DMS 273 treated with DMSO at 0.1 percent for 48 hours (cell line): ENCODE measurements around the gene SIDT1.
"Not testable (repeated sequence)": the region's sequence is repeated elsewhere in the genome, so short reads cannot be mapped to it uniquely, and the experiment has no call there.

Source experiments
- DNase-seq: peaks from one replicate; lab custom pipeline; 2025; lab: John Stamatoyannopoulos, UW

Gene SIDT1

GRCh38 chr3:113634782-113635474 lies 102.6 kb downstream of the SIDT1 start:
- DNase-seq = no peak

DNA sequence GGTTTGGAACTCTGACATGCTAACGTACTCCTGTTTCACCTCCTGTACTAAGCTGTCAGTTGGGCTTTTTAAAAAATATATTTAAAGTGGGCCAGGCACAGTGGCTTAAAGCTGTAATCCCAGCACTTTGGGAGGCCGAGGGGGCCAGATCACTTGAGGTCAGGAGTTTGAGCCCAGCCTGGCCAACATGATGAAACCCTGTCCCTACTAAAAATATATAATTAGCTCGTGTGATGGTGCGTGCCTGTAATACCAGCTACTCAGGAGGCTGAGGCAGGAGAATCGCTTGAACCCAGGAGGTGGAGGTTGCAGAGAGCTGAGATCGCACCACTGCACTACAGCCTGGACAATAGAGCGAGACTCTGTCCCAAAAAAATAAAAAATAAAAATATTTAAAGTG lies 103.7 kb downstream of the SIDT1 start:
- not testable (repeated sequence) for DNase-seq

DNA sequence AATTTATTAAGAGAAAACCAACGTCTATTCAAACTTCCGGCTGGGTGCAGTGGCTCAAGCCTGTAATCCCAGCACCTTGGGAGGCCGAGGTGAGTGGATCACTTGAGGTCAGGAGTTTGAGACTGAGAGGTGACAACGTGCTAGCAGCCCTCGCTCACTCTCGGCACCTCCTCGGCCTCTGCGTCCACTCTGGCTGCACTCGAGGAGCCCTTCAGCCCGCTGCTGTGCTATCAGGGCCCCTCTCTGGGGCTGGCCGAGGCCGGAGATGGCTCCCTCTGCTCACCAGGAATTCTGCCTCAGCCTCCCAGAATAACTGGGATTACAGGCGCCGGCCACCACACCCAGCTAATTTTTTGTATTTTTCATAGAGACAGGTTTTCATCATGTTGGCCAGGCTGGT lies 105.4 kb downstream of the SIDT1 start:
- no peak for DNase-seq

GRCh38 chr3:113638910-113639309 lies 106.6 kb downstream of the SIDT1 start:
- DNase-seq = no peak

DNA sequence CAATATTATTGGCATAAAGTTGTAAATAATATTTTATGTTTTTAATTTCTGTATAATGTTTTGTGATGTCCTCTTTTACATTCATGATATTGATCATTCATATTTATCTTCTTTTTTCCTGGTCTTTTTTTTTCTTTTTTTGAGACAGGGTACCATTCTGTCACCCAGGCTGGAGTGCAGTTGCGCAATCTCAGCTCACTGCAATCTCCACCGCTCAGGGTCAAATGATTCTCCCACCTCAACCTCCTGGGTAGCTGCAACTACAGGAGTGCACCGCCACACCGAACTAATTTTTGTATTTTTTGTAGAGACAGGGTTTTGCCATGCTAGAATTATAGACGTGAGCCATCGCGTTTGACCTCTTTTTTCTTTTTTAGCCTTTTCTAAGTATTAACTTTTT lies 111.2 kb downstream of the SIDT1 start:
- DNase-seq = no peak

GRCh38 chr3:113648524-113648923 lies 116.2 kb downstream of the SIDT1 start:
- DNase-seq = no peak

GRCh38 chr3:113649174-113649845 lies 117.0 kb downstream of the SIDT1 start:
- DNase-seq = no peak

DNA sequence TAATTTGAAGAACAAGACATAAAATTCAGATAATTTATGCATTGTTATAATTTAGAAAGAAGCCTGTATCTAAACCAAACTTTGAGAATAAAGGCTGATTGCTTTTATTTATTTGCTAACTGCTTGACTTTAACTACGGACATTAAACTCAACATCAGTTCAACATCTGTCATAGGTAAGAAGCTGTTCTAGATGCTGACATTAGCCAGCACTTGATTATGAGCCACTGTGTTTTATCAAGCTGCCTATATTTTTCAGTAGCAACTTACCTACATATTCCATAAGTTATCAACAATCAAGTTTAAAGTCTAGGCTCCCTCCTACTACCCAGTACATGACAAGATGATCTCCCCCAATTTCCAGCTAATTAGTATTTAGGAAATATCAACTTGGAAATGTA lies 122.0 kb downstream of the SIDT1 start:
- no peak for DNase-seq

DNA sequence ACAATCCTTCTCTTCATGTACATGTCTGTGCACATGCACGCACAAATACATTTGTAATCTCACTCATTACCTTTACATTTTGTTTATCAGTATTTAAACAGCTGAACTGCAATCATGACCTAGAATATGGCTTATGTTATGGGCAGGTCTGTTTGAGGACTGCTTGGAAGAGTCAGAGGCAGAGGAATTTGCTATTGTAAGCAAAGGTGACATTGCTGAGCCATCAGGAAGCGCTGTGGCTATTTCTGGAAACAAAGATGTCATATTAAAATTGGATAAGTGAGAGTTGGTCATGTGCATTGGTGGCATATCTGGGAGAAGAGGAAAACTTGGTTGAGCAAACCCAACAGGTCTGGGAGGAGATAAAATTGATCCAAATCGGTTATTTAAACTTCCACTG lies 122.5 kb downstream of the SIDT1 start:
- DNase-seq = no peak

DNA sequence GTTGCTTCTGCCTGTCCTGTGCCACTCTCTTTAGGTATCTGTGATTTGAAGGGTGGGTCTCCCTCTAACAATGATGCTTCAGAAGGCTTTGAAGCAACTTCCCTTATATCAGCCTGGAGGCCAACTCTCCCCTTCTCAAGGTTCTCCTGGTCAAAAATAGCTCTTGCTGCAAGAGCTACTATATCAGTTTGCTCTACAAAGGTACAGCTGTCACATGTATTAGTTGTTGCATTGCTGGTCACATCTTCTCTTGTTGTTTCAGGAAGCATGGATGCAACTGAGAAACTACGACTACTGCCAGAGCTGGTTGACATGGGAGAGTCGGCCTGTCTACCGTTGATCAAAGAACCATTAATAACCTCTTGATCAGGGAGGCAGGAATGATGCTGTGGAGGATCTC lies 125.8 kb downstream of the SIDT1 start:
- no peak for DNase-seq

DNA sequence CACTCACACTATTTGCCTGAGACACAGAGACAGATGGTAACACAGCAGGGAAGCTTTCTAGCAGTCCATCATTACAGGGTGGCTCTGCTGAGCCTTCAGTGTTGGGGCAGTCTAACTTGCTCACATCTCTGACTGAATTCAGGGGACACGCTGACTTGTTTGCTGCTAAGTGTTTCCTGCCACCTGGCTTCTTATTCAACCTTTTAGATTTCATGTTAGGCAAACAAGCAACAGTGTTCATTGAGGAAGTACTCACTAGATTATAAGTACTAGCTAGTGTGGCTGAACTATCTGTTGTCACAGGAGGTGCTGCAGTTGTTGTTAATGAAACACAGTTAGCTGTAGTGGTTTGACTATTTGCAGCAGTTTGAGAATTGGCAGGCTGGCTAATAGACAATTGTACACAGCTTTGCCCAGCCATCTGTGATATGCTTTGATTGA lies 126.8 kb downstream of the SIDT1 start:
- DNase-seq = peak; percentile 94

DNA sequence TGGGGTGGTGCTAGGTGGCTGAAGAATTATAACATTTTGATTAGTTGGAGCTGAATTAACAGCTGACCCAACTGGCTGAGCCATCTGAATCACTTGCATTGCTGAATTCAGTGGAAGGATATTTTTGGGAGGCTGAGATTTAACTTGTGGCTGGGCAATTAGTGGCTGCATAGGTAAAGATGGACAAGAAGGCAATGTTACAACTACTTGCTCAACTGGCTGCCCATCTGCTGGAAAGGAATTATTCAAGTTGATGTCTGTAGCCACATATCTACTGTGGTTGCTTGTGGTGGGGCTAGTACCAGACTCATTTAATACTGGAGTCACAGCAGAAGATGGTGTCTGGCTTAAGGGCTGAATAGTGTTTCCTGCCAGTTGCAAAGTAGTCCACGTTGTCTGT lies 127.6 kb downstream of the SIDT1 start:
- no peak for DNase-seq

- no peak for DNase-seq
Observed at GRCh38 chr3:113660458-113660857, 128.1 kb downstream of the SIDT1 start.

- peak; percentile 70 for DNase-seq
Observed at GRCh38 chr3:113660896-113661295, 128.5 kb downstream of the SIDT1 start.

DNA sequence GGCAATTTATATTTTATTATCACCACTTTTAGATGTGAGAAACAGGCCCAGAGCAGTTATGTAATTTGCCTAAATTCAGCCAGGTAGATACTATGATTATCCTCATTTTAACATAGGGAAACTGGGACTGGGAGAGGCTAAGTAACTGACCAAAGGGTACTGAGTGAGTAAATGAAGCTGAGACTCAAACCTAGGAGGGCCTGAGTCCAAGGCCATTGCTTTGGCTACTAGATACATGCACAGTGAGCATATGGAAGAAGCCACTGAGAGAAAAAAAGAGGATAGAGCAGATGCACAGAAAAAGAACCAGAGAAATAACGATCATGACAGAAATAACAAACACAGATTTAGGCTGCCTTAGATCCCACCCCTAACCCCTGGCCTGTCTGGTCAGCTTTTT lies 130.5 kb downstream of the SIDT1 start:
- no peak for DNase-seq

GRCh38 chr3:113663324-113663750 lies 131.0 kb downstream of the SIDT1 start:
- DNase-seq = no peak

DNA sequence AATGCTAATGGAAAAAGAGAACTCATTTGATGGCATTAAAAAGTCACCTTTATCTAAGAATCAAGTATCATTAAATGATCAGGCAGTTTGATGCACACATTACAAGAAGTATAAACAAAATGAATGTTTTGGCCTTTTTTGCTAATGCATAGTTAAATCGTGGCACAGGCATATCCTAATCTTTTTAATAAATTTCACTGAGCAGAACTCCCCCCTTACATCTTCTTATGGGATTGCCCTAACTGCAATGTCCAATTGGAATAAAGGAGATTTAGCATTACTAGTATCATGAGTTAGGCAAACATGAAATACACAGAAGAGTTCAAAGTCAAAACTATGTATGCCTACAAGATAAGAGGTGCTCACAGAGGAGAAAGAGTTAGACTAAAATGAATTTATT lies 131.4 kb downstream of the SIDT1 start:
- no peak for DNase-seq

- DNase-seq = no peak
Observed at GRCh38 chr3:113664523-113665094, 132.3 kb downstream of the SIDT1 start.

DNA sequence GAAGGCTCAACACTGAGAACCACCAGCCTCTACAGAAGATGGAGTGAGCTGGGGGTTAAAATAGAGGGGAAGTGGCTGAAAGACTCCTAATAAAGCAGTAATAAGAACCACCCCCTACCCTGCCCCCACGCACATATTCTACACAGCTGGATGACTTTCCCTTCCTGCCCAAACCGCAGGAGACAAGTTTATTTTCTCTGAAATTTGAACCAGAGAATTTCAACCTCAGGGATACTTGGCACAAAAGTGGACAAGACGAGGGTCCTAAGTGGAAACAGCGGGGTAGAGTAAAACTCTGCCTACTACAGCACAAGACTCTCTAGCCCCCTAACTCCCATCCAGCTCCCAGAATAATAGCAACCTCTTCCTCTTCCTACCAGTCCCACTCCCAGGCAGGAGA lies 135.7 kb downstream of the SIDT1 start:
- no peak for DNase-seq

DNA sequence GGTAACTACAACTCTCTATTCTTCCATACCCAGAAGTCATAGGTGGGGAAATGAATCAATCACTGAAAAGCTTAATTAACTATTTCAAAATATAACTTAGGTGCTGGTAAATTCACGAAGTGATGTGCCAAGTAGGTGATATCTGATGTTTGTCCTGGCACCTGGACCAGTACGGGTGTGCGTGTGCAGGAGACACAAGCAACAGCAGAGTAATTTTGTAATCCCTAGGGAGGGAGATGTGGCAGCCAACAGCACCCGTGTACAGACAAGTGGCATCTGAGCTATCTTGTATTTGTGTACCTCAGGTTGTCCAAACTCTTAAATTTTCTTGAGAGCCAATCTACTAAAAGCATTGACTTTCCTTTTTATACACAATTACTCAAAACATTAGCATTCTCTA lies 141.2 kb downstream of the SIDT1 start:
- DNase-seq = no peak

GRCh38 chr3:113676261-113676660 lies 143.9 kb downstream of the SIDT1 start:
- DNase-seq = no peak

DNA sequence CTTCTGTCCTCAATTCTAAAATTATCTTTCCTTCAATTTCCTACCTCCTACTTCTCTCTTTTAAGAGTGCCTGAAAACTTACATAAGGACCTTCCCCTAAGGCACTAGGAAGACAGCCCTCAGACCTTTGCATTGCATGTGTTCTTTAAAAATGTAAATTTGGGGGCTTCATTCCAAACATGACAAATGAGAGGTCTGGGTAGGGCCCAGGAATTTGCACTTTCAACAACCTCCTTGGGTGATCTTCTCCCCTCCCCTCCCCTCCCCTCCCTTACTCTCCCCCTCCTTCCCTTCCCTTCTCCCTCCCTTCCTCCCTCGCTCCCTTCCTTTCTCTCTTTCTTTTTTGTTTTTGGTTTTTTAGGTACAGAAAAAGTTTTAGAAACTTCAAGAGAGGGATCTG lies 145.4 kb downstream of the SIDT1 start:
- DNase-seq = no peak

DNA sequence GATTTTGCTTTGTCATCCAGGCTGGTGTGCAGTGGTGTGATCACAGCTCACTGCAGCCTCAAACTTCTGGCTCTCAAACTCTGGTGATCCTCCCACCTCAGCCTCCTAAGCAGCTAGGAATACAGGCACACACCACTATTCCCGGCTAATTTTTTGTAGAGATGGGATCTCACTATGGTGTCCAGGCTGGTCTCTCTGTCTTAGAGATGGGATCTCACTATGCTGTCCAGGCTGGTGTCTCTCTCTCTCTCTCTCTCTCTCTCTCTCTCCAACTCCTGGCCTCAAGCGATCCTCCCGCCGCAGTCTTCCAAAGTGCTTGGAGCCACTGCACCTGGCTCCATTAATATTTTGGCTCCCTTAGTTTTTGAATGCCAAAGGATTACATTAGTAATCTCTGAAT lies 146.4 kb downstream of the SIDT1 start:
- no peak for DNase-seq
